DMS153 treated with DMSO at 0.1 percent for 48 hours (cell line): ENCODE data around the gene GLRA2.
"Not testable (repeated sequence)": the region's sequence is repeated elsewhere in the genome, so short reads cannot be mapped to it uniquely, and the experiment has no call there.

Experiments used
- DNase-seq: peaks from one replicate; lab custom pipeline; 2025; ENCODE audit not compliant: unreplicated experiment; lab: John Stamatoyannopoulos, UW

The GLRA2 gene

DNA sequence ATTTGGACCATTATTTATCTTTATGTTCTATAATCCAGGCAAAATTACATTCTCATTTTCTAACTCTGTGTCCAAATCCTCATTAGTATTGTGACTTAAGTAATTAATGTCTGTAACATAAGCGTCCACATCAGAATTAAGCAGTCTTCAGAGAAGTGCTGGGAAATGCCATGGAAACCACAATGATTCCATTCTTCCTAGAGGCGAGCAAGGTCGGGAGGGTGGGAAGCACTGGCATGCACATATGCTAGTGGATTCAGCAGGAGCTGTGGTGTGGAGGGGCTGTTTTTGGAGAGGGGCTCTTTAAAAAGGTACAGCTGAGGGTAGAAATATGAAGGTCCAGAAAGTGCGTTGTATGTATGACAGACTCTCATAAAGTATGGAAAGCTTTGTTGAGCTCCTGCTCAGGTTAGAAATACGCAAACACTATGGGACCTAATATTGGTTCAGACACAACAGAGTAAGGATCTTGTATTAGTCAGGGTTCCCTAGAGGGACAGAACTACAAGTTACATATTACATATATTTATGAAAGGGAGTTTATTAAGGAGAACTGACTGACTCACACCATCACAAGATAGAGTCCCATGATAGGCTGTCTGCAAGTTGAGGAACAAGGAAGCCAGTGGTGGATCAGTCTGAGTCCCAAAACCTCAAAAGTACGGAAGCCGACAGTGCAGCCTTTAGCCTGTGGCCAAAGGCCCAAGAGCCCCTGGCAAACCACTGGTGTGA, 61.5 kb downstream of the GLRA2 start:
- no peak for DNase-seq

DNA sequence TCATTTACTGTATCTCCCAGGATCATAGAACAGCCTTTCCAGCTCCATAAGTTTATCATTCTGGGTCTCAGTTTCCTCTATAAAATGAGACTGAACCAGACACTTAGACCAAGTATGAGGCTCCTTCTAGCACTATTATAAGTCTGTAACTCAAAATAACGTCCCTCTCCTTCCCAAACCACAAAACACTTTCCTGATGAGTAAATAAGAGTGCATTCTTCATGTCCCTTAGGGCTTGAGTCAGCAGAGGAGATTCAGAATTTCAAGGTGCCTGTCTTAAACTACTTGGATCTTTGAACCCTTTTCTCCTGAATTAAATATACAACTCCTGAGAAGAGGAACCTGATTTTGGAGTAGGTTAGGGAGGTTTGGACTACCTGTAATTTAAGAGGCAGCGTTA, 62.6 kb downstream of the GLRA2 start:
- no peak for DNase-seq

DNA sequence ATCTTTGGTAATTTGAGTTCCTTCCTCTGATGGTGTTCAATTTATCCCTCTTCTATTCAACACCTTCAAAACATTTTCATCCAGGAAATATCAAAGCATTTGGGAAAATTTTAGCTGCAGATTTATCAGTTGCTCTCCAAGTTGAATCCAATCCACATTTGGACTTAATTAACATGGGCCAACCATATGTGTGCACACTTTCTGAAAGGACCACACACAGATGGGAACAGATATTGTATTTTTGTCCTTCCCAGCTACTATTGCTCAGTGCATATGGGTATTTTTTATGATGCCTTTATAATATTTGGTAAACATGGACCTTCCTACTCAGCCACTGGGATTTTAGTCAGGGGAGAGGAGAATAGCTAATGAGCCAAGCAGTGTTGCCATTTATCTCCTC, 65.2 kb downstream of the GLRA2 start:
- DNase-seq, result no peak

DNA sequence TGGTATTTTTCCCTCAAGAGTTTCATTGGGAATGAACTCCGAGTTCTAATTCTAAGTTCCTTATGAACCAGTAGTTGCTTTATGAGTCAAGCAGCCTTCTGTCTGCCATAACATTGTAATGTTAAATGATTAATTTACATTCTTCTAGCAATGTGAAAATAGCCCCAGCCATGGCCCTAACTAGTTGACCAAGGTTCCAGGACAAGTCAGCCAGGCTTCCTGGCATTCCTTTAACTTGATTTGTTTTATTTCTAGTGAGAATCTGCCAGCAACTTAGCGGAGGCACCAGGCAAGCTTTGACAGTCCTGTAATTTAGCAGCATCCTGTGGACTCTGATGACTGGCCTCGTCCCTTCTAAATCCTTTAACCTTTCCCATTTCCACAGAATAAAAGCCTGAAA, 69.0 kb downstream of the GLRA2 start:
- no peak for DNase-seq

DNA sequence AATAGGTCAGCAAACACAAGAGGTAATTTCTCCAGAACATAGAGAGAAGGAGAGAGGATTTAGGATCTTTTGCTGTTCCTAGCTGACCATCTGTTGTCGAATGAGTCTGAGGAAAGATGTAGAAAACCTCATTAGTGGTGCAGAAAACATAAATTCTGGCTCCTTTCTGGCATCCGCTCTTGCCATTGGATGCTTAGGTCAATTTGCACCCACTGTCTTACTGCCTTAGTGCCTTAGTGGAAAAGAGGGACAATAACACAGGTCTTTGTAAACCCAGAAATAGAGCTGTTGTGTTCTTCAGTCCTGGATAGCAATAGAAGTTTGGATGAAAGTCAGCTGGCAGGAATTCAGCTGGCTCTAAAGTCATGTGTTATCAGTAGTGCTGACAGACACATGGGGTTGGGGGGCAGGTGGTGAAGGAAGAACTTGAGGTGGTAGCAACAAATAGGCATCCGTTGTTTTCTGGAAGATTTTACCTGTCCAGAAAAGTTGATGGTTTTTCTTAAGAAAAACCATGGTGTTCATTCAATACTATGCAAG, 78.2 kb downstream of the GLRA2 start:
- no peak for DNase-seq

DNA sequence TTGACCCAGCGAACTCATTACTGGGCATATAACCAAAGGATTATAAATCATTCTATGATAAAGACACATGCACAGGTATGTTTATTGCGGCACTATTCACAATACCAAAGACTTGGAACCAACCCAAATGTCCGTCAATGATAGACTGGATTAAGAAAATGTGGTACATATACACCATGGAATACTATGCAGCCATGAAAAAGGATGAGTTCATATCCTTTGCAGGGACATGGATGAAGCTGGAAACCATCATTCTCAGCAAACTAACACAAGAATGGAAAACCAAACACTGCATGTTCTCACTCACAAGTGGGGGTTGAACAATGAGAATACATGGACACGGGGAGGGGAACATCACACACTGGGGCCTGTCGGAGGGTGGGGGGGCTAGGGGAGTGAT, 83.1 kb downstream of the GLRA2 start:
- not testable (repeated sequence) for DNase-seq

DNA sequence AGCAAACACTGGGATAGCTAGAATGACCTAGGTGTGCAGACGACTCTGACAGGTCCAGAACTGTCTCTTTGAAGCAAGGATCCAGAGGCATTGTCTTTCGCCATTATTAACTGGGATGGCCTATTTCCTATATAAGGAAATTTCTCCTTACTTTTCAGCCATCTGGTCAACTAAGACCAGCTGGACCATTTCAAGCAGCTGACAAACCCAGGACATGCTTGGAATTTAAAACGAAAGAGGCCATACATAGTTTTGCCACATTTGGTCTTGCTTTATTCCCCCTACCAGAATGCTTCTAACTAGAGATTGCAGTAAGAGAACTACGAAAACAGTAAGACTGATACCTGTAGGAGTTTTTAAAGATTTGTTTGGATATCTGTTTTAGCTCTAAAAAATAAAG, 87.0 kb downstream of the GLRA2 start:
- DNase-seq, result no peak

DNA sequence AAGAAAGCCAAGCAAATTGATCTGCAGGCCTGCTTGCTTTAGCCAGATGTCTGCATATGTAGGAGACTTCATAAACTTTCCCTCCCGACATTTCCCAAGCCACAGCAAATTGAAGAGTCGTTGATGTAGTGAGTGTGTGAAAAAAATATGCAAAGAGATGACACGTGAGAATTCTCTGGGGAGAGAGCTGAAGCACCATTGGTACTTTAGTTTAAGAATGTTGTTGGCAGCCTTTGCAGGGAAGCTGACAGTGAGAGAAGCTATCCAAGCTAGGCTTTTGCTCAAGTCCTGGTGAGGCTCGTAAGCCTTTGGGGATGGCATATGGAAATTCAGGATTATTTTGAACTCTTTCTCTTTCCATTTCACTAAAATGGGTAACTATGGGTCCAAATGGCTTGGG, 87.5 kb downstream of the GLRA2 start:
- DNase-seq, result no peak

DNA sequence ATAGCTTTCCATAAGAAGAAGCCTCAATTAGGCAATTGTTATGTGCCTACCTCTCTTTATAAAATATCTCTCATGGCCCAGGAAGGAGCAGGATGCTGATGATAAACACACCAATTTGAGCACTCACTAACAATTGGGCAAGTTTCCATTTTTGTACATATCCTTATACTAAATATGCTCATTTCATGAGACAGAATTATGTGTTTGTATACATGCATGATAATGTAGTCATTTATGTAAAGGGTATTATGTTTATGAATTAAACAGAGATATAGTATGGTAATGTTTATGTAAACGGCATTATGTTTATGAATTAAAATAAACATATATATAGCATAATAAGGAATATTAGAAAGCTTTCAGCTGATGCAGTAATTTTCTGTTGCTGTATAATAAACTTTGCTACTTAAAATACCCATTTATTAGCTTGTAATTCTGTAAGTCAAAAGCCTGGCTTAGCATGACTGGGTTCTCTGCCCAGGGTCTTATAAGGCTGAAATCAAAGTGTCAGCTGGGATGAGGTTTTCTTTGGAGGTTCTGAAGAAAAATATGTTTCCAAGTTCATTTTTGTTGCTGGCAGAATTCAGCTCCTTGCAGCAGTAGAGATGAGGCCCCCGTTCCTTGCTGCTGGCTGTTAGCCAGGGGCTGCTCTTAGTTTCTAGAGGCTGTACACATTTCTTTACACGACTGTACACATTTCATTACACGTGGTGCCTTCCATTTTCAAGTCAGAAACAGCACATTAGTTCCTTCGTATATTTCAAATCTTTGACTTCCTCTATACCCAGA, 89.0 kb downstream of the GLRA2 start:
- no peak for DNase-seq

DNA sequence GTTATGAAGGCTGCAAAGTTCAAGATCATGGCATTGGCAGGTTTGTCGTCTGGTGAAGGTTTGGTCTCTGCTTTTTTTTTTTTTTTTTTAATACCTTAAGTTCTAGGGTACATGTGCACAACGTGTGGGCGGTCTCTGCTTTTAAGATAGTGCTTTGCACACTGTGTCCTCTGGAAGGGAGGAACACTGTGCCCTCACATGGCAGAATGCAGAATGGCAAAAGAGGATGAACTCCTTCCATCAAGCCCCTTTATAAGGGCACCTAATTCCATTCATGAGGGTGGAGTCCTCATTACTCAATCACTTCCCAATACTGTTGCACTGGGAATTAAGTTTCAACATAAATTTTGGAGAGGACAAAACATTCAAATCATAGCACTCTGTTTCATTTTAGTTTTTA, 101.4 kb downstream of the GLRA2 start:
- DNase-seq, result no peak

DNA sequence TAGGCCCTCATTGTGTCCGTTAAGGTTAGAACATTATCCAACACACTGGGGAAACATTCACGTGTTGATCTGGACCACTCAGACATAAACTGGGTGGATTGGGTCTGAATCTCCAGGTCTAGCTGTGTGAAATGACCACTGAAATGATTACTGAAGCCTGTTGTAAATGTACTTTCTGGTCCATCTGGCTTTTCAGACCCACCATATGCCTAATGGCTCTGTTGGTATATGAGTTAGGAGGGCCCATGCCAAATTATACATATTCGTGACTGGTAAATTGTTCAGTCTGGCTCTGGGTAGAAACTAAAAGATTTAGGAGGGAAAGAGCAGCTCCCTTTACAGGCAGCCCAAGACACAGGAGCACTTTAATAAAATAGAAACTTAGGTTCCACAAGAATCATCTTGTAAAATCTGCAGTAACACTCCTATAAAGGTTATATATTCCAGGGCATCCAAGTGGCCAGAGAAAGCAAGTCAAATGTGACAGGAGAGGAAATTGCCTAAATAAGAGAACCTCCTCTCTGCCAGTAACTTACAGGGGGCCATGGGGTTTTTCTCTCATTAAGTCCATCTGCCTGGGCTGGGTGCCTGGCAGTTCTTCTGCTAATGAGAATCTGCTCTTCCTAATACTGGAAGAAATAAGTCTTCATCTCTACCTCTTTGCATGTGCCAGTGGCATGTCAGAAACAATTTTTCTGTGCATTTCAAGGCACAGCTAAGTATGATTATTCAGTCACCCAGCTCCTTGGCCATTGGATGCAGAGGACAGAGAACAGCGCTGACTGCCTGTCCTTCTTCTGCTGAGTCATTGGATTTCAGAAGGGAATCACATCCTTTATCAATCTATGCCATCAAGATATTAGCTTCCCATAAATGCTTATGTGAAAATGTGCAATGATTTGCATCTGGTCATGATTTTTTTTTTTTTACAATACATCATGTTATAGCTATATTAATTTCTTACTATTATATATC, 112.6 kb downstream of the GLRA2 start:
- no peak for DNase-seq

DNA sequence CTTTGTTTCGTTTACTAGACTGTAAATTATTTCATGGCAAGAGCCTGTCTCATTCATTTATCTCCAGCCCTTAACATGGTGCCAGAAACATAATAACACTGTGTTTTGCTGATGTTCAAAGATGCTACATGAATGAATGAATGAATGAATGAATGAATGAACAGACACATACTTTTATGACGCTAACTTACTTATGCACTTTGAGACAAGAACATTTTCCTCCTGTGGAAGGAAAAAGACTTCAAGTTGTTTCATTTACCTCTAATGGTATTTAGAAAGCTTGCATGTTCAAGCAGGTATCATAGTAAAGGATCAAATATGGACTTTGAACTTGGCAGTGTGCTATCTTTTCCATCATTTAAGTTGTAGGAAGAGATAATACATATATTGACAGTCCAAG, 131.6 kb downstream of the GLRA2 start:
- no peak for DNase-seq

DNA sequence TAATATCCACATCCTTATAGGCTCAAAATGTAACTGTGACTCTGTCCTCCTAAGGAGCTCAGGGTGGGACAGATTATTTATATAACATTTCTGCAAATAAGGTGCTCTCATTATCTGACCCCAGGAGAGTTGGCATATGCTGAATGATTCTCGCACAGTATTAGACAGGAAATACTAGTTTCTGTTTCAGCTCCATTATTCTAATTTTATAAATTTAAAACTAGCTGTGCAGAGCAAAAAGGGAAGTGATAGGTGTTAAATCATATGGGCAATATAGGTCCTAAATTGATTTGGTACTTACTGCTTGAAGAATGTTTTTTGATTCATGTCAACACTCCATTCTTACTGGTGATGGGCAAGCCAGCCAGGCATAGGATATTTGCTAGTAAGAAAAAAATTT, 141.5 kb downstream of the GLRA2 start:
- DNase-seq, result no peak

DNA sequence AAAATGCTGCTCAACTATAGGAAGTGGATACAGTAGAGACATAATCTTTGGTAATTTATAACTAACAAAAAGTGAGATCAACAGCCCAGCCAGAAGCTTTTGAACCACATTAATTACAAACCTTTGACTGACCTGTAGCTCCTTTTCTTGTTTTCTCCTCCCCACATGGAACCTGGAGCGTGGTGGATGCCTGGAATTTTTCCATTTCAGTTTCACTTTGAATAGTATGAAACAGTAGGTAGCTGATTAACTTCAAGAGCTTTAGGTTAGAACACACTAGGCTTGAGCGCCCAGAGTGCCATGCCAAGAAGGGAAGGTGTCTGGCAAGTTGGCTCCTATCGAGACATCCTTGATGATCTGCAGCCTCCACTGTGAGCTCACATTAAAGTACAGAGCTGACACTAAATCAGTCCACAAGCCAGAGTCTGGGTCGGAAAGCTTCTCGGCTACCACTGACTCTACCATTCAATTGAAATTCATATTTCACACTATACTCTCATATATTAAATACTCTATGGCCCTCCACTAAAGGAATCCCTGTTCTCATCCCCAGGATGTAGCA, 143.4 kb downstream of the GLRA2 start:
- DNase-seq, result no peak

DNA sequence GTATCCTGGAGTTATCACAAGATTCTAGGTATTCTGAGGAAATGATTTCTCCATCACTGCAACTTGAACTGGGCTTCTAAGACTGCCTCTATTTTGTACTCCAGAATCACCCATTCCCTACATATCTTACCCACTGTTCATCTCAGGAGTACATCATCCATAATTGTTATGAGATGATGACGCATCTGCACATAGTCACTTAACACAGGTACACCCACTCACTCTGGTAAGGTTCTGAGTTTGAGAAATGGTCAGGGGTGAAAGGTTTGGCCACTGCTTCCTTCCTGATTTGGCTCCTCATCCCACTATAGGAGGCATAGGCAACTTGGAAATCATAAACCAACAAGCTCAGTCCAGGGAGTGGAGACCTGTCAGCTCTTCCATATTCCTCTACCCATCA, 143.9 kb downstream of the GLRA2 start:
- DNase-seq, result no peak

DNA sequence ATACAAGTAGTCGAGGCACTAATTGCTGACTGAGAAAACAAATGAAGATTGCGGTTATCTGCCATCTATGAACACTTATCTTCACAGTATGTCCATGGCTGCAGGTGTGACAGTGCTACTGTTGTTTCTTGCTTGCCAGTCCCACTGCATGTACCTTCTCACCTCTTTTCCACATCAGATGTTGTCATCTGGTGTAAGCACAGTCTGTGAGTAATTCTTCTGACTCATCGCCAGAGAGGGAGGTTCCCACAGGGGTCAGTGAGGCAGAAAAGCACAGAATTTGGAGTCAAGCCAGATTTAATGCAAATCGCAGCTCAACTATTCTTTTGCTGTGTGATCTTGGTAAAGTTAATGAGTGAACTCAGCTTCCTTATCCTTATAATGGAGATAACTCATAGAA, 144.4 kb downstream of the GLRA2 start:
- no peak for DNase-seq

DNA sequence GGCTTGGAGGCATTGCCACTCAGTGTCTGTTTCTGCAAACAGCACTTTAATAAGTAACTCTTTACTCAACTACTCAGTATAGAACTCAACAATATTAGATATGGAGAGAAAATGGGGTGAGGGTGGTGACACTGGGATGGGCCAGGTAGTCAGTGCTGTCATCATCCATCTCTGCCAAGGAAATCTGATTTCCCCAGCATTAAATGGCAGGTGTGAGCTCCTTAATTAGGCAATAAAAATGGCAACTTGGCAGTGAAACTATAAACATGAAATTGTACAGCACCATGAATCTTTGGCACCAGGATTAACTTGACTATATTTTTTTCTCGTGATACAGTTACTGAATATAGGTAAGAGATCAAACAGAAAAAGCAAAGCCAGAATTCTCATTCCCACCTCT, 146.2 kb downstream of the GLRA2 start:
- no peak for DNase-seq

DNA sequence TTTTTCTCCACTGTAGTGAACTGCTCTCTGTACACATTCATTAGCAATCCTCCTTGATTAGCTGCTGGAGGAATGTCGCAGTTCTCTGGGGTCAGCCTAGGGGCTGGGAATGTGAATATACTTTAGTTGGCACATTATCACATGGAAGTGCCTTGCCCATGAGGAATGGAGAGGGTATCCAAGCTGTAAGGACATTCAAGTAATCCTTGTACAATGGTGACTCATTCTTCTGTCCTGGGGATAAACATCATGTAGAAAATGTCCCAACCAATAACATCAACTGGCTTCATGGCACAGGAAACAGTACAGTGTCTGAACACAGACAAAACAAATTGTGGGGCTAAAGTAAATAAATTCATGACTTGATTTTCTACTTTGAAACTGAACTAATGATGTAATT, 147.1 kb downstream of the GLRA2 start:
- no peak for DNase-seq

DNA sequence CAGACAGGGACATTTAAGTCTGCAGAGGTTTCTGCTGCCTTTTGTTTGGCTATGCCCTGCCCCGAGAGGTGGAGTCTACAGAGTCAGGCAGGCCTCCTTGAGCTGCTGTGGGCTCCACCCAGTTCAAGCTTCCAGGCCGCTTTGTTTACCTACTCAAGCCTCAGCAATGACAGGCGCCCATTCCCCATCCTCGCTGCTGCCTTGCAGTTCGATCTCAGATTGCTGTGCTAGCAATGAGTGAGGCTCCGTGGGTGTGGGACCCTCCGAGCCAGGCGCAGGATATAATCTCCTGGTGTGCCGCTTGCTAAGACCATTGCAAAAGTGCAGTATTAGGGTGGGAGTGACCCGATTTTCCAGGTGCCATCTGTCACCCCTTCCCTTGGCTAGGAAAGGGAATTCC, 159.0 kb downstream of the GLRA2 start:
- DNase-seq, result not testable (repeated sequence)

DNA sequence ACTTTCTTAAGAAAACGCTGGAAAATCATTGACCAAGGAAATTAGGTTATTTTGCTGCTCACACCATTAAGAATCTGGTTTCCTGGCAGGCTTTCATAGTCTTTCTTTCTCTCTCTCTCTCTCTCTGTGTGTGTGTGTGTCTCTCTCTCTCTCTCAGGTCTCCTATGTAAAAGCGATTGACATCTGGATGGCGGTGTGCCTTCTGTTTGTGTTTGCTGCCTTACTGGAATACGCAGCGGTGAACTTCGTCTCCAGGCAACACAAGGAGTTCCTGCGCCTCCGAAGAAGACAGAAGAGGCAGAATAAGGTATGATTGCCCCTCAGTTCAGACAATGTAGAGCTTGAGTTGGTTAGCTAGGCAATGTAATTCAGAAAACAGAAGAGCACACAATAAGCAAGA, 161.2 kb downstream of the GLRA2 start:
- DNase-seq, result no peak

DNA sequence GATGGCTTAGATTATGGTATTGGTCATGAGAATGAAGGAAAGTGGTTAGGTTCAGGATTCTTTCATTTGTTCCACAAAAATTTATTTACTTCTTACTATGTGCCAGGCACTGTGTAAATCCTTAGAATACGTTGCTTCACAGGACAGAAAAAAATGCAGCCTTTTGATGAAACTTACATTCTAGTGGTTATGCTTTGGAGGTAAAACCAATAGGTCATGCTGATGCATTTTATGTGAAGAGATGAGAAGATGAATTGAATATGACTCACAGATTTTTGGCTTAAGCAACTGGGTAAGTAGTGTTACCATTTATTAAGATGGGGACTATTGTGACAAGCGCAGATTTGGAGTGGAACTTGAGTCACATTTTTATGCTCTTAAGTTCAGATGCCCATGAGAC, 165.3 kb downstream of the GLRA2 start:
- no peak for DNase-seq
